ENCODE data around the gene PARD6G.

The PARD6G gene

DNA sequence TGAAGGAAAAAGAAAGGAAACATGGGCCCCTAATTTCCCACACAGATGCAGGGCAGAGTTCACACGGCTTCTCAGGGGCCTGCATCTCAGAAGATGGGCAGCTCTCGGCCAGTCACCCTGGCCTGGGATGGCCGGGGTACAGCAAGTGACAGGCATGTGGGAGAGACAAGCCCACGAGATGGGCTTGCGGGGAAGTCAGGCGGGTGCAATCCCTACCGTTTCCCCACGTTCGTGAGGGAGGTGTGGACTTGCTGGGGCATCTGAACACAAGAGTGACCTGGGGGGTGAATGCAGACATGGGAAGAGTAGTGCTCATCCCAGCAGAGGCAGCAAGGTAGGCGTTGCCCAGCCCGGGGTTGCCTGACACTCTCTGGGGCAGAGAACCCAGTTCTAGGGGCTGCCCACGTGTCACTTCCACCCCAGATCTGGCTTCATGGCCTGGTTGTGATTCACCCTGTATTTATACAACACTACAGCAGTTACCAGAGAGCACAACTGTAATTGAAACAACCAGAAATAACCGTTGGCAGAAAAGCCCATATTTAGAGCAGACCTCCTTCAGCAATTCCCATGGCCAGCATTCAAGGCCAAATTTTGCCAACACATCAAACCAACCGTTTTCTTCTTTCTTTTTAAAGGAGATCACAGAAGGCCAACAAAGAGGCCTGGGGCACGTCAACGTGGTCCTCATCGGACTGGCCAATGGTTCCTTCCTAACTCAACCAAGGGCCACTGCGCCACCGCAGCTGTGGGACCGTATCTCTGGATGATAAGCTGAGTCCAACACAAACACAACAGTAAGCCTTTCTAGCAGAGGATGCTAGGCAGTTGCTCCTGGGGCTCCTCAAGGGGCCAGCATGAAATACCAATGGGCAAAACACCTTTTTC is 58.4 kb downstream of the PARD6G start:
- DNase-seq: no peak

DNA sequence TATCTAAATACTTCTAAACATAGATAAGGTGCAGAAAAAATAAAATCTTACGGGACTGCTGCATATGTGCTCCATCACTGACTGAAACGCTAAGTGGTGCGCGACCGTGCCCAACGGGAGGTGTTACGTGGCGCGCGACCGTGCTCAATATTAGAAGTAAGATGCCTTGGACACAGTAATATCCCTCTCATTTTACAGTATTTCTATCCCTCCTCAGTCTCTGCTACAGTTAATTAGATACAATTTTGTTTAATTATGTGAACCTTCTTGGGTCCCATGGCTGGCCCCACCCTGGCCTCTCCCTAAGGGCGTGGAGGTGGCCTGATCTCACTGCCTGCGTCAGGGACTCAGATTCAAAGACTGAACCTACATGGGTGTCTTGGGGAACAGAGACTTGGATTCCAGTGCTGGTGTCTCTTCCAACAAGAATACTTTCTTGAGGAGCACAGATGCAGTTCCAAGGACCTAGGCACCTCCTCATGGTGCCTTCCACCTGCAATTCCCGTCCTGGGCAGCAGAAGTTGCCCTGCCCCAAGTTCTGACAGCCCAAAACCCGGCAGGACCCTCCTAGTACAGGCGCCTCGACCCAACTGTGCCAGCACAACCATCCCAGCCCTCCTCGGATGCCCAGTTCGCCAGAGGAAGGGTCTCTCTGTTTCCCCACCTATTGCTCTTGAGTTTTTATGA is 59.2 kb downstream of the PARD6G start:
- no peak for DNase-seq

DNA sequence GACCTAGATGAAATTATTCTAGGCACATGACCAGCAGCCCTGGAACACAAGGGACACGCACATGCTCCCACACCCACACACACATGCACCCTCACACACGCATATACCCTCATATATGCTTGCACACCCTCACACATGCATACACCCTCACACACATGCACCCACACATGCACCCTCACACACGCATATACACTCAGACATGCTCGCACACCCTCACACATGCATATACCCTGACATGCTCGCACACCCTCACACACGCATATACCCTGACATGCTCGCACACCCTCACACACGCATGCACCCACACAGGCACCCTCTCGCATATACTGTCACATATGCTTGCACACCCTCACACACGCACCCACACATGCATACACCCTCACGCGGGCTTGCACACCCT is 61.8 kb downstream of the PARD6G start:
- DNase-seq: no peak

- no peak for DNase-seq
These were observed 63.0 kb downstream of the PARD6G start for GRCh38 chr18:80184243-80184772.

DNA sequence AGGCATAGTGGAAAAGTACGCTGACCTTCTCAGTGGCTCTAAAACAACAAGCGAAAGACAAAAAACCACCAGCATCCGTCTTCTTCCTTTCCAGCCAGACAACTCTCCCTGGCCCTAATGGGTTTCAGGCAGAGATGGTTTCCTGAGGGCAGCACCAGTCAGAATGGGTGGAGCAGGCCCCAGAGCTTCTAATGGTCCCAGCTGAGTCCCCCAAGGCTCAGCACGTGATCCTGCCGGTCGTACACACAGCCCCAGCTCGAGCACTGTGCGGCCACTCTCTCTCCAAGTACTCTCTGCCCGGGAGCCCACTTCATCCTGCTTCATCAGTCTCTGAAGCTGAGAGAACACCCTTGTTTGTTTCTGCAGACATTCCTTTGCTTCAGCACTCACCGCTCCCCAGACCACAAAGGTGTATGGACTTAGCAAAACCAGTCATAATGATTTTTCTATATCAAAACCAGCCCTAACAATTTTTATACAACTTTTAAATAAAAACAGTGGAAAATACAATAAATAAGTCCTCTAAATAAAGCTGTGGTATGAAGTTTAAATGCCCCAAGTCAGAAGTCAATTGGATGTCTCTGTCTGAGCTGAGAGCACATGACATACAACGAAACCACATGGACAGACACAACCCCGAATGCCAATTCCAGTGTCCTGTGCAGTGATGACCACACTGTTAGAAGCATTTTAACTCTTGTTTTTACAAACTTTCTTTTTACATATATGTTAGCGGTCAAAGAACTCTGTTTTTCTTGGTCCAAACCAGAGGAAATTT is 63.9 kb downstream of the PARD6G start:
- DNase-seq: no peak

DNA sequence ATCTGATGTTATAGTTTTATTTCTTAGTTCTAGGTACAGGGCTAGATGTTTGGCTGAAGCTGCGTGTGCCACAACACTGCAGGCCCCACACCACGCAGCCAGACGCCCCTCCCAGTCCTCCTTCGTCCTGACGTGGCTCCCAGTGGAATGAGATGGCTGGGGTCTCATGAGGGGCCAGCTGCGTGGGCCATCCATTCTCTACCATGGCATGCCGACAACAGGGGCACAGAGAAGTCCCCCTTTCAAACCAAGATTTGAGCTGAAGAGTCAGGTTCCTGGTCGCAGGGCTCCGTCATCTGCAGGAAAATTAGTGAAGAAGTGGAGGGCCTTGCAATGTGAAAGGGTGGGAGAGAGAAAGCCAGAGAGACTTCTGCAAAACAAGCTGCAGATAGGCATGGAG is 64.5 kb downstream of the PARD6G start:
- DNase-seq: no peak

GRCh38 chr18:80181642-80182461 is 65.5 kb downstream of the PARD6G start:
- no peak for DNase-seq

DNA sequence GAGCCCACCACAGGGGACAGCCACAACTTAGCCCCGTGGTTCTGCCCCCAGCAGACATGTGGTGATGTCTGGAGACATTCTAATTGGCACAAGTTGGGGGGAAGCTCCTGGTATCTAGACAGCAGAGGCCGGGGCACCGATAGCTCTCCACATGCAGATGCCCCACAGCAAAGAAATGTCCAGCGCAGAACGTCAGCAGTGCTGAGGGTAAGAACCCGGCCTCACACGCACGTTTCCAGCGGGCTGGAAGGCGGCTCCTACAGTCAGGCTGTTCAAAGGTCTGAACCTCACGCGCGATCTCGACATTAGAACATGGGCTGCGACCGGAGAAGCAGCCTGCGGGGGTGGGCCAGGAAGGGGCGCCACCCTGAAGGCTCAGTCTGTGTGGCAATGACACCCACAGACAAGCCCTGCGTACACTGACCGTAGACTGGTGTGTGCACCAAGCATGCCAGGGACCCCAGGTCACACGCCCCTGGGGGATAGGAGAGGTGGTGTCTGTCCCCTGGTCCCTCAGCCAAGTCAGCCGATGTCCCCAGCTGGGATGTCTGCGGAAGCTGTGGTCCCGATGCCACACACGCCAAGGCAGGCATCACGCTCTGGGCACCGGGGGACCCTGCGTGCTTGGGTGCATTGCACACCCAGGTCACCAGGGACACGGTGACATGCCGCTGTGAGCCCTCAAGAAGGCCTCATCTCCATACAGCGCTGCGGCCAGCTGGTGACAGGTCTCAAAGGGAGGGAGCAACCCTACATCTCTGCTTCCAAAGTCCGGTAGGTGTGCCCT is 66.3 kb downstream of the PARD6G start:
- DNase-seq: no peak

DNA sequence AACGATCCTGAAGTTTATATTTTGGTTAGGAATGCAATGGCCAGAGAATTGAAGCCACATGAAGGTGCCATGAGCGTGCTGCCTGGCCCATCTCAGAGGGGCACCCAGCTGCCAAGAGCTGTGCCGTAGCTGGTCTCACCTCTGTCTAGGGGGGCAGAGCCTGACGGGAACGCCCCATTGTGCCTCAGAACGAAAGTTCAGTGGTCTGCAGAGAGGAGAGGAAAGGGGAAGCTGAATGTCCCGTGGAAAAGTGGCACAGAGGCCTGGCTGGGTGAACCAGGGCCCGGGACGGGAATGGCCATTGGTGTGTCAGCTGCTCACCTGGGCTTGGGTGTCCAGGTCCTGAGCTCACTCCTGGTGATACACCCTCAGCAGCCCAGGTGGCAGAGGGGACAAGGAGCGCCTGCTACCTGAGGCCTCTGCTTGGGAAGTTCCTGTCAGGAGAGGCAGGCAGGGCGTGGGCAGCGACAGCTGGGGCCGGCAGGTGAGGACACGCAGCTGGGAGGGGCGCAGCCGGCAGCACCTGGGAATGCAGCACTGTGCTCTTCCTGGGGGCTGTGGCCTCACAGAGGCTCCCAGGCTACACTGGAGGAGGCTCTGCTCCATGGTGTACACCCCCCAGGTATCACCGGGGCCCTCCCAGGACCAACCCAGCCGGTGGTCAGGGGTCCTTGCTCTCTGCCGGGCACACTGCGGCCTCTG is 67.3 kb downstream of the PARD6G start:
- no peak for DNase-seq

- no peak for DNase-seq
These were observed 68.1 kb downstream of the PARD6G start for GRCh38 chr18:80178935-80179818.

DNA sequence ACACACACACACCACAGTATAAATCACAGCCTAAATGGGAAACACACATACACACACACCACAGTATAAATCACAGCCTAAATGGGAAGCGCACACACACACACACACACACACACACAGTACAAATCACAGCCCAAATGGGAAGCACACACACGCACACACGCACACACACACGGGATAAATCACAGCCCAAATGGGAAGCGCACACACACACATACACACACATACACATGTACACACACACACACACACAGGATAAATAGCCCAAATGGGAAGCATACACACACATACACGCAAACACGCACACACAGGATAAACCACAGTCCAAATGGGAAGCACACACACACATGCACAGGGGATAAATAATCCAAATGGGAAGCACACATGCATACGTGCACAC is 70.2 kb downstream of the PARD6G start:
- DNase-seq: no peak

- peak; percentile 13 for DNase-seq
These were observed 70.8 kb downstream of the PARD6G start for GRCh38 chr18:80176334-80177073.

DNA sequence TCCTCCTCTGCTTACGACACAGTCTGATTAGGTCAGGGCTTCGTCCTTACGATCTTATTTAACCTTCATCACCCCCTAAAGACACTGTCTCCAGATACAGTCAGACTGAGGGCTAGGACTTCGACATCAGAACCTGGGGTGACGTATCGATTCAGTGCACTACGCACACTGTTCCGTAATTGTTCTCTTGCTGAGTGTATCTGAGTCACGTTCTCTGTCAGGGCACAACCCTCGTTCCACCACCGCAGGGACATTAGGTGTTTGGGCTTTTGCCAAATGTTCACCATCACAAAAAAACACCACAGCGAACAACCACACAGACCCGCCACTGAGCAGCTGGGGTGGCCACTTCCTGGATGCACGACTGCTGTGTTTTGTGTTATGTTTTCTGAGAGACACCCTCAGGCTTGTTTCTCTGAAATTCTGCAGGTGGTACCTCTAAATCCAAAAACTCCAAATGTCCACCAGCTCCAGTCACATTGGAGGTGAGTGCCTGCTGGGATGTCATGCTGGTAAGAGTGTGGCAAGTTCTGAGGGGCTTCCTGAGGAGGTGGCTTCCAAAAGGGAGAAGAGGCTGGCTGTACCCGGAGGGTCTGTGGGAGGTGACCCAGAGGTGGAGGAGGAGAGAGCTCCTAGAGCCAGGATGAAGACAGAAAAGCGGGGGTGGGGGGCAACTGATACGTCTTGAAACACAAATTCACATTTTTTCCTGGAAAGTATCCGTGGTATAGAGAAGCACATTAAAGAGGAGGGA is 71.7 kb downstream of the PARD6G start:
- no peak for DNase-seq

GRCh38 chr18:80173060-80173459 is 74.3 kb downstream of the PARD6G start:
- DNase-seq: no peak

GRCh38 chr18:80172056-80172455 is 75.3 kb downstream of the PARD6G start:
- no peak for DNase-seq

- no peak for DNase-seq
These were observed 76.1 kb downstream of the PARD6G start for GRCh38 chr18:80171054-80171872.

DNA sequence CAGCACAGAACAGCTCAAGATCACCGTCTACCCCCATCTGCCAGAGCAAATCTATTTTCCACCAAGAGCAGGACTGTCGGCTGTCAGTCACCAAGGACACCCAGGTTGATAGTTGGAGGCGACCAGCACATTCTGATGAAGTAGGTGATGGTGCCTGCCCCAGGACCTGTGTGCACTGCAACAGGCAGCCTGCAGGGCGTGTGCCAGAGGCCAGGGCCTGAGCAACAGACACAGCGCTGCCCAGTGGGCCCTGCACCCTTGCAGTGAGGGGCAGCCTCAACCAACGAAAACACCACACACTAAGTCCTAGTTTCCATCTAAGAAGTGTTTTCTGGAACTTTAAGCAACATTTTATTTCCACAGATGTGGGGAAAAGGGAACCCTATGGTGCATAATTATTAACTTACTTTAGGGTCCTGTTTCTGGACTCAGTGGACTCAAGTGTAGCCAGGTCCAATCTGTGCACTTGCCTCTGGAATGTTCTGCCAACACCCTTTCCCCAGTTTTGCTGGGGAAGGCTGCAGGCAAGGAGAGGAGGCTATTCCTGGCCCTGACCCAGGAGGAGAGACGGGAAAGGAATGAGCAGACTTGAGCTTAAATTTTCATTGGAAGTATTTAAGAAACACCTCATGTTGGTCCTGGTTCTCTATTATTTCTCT is 76.8 kb downstream of the PARD6G start:
- DNase-seq: no peak

Measured in NCI-H1694 (cell line).